HL-60 (cell line): ENCODE data around the gene IL1R1.

Experiments
- CTCF ChIP-seq: IDR thresholded peaks from one replicate; pipeline ENCODE4 v1.5.1; 2011; ENCODE audit warnings: low read length, control low read depth, inconsistent platforms; ENCODE audit not compliant: insufficient read depth
- GABPA ChIP-seq: IDR thresholded peaks from 2 replicates; pipeline ENCODE4 v1.6.1; 2012; ENCODE audit warnings: low read depth
- POLR2AphosphoS5 ChIP-seq: IDR thresholded peaks from 2 replicates; pipeline ENCODE4 v1.6.1; 2012; ENCODE audit warnings: low read depth
- REST ChIP-seq: IDR thresholded peaks from 2 replicates; pipeline ENCODE4 v1.6.1; 2012; ENCODE audit warnings: low read depth; ENCODE audit not compliant: insufficient replicate concordance

GRCh38 chr2:102101097-102101848 lies 41.3 kb upstream of the IL1R1 start:
- no peak for TF ChIP-seq CTCF
- no peak for TF ChIP-seq POLR2AphosphoS5
- TF ChIP-seq GABPA = no peak
- TF ChIP-seq REST = no peak
